ENCODE data around the gene FGR.

GRCh38 chr1:27604579-27605299 is 30.2 kb downstream of the FGR start:
- no peak for TF ChIP-seq EZH2 (IDR thresholded peaks at IDR 0.05; ENCODE audit: insufficient read depth, poor library complexity, severe bottlenecking)
- no peak for TF ChIP-seq EZH2phosphoT487 (IDR thresholded peaks at IDR 0.05; ENCODE audit: insufficient read depth, low read depth)

All from GM23248 (cell line).